Body of pancreas (tissue), 4 donors: Measurements from ENCODE around the gene MAPK1.

ENCODE experiments used
- CTCF ChIP-seq, 7 experiments: fragments of 450-650 bp in 4 of 7; fragments of 200-600 bp in 3 of 7; sonication (generic) in 3 of 7; IDR thresholded peaks; one replicate each; pipeline ENCODE4 v1.5.1; 2016 to 2019; ENCODE audit warnings: antibody characterized with exemption in 7 of 7
- POLR2A ChIP-seq, 3 donors: fragments of 450-650 bp; IDR thresholded peaks; one replicate each; pipeline ENCODE4 v1.6.1; 2016; ENCODE audit warnings: antibody characterized with exemption in 3 of 3, mild to moderate bottlenecking in 2 of 3

GRCh38 chr22:21780259-21780658 is 87.2 kb downstream of the MAPK1 start:
- TF ChIP-seq CTCF (IDR thresholded peaks at IDR 0.05) (no peak), POLR2A (IDR thresholded peaks at IDR 0.05) (no peak)
